Lower leg skin (tissue), 3 donors: ENCODE data around the gene BIK.

Source experiments
- CTCF ChIP-seq, 3 donors: fragments of 450-650 bp; IDR thresholded peaks; one replicate each; pipeline ENCODE4 v1.5.1; 2016; ENCODE audit warnings: antibody characterized with exemption in 3 of 3, mild to moderate bottlenecking in 3 of 3, moderate library complexity in 2 of 3
- POLR2A ChIP-seq, 2 donors: fragments of 450-650 bp; IDR thresholded peaks; one replicate each; pipeline ENCODE4 v1.6.1; 2016 to 2017; ENCODE audit warnings: antibody characterized with exemption in 2 of 2, mild to moderate bottlenecking in 1 of 2, moderate library complexity in 1 of 2

- no peak for TF ChIP-seq CTCF (IDR thresholded peaks at IDR 0.05)
- TF ChIP-seq POLR2A (IDR thresholded peaks at IDR 0.05), result no peak
These were observed 17.6 kb downstream of the BIK start for GRCh38 chr22:43128116-43128515.
